Retinal pigment epithelial cell (primary cell): ENCODE measurements around the gene ZNF761.
A peak's percentile ranks its signal among the peaks of the same experiment; 100 is the strongest.
"Not testable (repeated sequence)": the region's sequence is repeated elsewhere in the genome, so short reads cannot be mapped to it uniquely, and the experiment has no call there.

Experiments used
- DNase-seq: peaks from one replicate; pipeline ENCODE4 v3.0.0-alpha.2; 2010; ENCODE audit warnings: low read depth
- H3K4me3 ChIP-seq: 2 replicates; pipeline ENCODE4 v1.5.1; 2011; ENCODE audit warnings: mild to moderate bottlenecking, low read length, control low read depth, moderate library complexity
- CTCF ChIP-seq: conservative IDR thresholded peaks from 2 replicates; pipeline ENCODE4 v1.5.1; 2011; ENCODE audit warnings: low read depth, low read length, control low read depth, inconsistent platforms

ZNF761 gene

DNA sequence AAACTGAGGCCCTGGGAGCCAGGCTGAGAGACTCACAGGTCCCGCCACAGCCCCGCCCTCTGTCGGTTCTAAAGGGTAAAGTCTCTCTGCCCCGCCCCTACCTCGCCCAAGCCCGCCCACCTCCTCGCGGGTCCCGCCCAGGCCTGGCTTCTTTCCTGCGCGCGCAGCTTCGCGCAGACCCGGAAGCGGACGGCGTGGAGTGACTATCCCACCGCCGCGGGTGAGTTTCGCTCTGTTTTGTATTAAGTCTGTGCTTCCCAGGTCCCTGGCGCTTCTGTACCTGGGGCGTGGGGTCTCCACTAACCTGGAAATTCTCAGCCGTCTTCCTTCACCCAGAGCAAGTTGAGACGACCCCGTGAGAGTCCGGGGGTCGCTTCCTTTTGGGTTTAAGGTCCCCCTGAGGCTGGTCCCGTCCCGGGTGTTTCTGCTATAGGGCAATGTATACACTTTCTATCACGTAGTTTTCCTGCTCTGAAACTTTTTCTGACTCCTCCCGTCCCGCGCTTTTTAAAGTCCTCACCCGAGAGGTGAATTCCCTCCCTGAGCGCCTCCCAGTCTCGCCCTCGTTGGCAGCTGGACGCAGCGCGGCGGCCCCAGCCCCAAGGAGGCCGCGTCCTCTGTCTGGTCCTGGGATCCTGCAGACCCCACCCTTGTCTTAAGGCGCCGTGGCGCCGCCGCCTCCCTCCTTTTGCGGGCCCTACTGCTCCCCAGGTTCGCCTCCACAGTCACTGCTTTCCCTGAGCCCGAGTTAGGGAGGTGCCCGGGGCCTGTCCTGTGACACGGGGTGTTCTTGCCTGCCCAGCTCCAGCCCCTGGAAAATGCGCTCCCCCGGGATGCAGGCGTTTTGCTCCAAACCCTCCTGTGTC, 36.6 kb upstream of the ZNF761 start, which contains the start of gene ZNF765:
Gene ZNF765, plus strand, starts transcription at position 176 of the 866 bp plus-strand sequence. CDS start 2,867 bp downstream, outside the sequence.
- TF ChIP-seq CTCF = peak; percentile 46
- DNase-seq = peak; percentile 43
- peak within 1 kb of the TSS; percentile 86 for H3K4me3 ChIP-seq

DNA sequence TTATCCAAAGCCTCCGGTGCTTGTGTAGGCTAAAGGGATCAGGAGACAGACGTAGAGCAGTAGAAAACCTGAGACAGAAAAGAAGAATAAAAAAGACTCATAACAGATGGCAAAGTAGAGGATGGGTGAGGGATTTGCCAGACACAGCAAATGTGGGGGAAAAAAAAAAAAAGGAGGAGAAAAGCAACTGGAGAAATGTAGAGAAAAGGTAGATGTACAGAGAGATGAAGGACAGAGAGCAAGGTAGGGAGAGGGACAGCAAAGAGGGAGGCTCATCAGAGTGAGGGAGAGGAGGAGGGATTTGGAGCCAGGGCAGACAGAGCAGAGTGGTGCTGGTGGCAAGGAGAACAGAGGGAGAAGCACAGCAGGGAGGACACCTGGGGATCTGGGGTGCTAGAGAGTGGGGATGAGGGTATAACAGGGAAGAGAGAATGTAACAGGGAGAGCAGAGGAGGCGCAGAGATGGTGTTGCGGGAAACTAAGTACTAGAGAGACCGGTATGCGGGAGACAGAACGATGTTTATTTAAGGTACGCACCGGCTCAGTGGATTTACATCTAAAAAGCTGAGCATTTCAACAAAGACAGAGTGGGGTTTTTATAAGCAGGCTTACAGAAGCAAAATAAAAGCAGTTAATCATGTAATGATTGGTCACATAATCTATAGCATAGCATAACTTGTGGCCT, 35.8 kb upstream of the ZNF761 start:
- not testable (repeated sequence) for DNase-seq
- H3K4me3 ChIP-seq = peak overlapping the region; percentile 86

DNA sequence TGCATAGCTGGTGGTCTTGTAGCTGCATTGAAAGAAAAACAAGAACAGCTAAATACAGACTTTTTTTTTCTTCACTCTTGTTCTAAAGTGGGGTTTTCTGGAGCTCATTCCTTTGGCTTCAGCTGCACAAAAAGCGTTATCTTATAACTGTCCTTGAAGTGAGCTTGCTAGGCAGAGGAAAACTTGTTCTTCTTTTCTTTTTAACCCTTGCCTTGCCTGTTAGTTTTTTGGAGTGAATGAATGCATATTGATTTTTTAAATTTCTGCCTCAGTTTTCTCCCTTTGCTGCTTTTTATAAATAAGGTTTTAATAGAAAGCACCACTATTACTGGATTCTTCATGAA, 35.3 kb upstream of the ZNF761 start:
- DNase-seq = no peak
- H3K4me3 ChIP-seq = no peak overlapping the region
- TF ChIP-seq CTCF = no peak

DNA sequence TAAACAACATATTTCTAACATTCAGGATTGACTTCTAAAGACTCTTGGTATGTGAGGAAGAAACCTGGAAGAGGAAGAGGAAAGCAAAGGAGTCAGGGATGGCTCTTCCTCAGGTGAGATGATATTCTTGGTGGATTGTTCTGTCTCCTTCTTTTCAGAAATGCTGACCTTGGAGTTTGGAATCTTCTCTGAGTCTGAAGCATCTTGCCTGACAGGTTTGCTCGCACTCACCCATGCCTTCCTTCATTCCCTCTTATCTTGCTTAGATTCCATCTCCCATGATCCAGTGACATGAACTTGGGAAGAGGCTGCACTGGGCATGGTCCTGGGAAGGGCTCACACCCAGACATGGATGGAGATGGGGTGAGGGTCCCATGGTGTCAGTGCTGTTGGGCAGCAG, 33.9 kb upstream of the ZNF761 start:
- not testable (repeated sequence) for H3K4me3 ChIP-seq, DNase-seq

DNA sequence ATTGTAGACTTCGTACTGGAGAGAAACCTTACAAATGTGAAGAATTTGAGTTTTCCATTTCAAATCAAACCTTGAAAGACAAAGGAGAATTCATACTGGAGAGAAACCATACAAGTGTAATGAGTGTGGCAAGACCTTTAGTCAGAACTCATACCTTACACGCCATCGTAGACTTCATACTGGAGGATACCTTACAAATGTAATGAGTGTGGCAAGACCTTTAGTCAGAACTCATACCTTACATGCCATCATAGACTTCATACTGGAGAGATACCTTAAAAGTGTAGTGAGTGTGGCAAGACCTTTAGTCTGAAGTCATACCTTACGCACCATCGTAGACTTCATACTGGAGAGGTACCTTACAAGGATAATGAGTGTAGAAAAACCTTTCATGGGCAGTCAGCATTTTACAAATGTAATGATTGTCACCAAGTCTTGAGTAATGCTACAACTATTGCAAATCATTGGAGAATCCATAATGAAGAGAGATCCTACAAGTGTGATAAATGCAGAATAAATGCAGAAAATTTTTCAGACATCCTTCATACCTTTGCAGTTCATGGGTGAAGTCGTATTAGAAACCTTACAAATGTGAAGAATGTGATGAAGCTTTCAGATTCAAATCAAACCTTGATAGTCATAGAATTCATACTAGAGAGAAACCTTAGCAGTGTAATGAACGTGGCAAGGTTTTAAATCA, 22.1 kb upstream of the ZNF761 start:
- no peak overlapping the region for H3K4me3 ChIP-seq
- TF ChIP-seq CTCF = no peak
- DNase-seq = no peak

GRCh38 chr19:53420520-53421315, 11.1 kb upstream of the ZNF761 start:
- DNase-seq, H3K4me3 ChIP-seq: not testable (repeated sequence)

DNA sequence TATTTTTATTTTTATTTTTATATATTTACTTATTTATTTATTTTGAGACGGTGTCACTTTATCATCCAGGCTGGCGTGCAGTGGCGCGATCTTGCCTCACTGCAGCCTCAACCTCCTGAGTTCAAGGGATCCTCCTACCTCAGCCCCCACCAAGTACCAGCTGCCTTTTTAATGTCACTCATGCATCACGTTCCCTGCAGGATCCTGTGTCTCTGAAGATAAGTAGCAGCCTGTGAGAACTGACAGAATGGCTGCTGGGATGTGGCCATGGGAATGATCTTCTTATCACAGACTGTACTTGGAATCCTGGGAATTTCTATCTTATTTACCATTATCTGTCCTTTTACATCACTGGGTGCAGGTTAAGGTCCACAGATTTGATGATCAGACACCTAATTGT, 9.2 kb upstream of the ZNF761 start:
- DNase-seq = no peak
- H3K4me3 ChIP-seq = no peak overlapping the region
- TF ChIP-seq CTCF = no peak

GRCh38 chr19:53423074-53423473, 8.7 kb upstream of the ZNF761 start:
- not testable (repeated sequence) for DNase-seq, H3K4me3 ChIP-seq

- H3K4me3 ChIP-seq, DNase-seq: not testable (repeated sequence)
These were observed 8.1 kb upstream of the ZNF761 start for GRCh38 chr19:53423680-53424079.
